Left forelimb (tissue), 1 donor: ENCODE measurements around the gene GPALPP1.
"Not testable (repeated sequence)": the region's sequence is repeated elsewhere in the genome, so short reads cannot be mapped to it uniquely, and the experiment has no call there.

Experiments used
- DNase-seq: peaks from one replicate; pipeline ENCODE4 v3.0.0-alpha.2; 2018; ENCODE audit warnings: low spot score

GPALPP1 gene

DNA sequence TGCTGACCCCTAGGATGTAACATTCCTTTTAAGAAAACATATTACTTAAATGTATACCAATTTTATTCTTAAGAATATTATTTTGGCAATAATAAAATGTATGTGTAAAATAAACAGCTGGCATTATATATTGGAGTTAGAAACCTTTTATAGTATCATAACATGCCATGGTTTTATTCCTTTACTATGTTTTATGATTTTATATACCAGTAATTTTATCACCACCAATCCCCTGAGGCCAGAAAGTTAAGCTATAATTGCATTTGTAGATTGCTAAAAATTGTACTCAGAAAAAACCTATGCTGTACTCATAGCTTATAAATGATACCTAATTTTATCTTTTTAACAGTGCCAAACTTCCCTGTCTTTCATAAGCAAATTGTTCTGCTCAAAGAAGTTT is 17.9 kb downstream of the GPALPP1 start:
- no peak for DNase-seq

DNA sequence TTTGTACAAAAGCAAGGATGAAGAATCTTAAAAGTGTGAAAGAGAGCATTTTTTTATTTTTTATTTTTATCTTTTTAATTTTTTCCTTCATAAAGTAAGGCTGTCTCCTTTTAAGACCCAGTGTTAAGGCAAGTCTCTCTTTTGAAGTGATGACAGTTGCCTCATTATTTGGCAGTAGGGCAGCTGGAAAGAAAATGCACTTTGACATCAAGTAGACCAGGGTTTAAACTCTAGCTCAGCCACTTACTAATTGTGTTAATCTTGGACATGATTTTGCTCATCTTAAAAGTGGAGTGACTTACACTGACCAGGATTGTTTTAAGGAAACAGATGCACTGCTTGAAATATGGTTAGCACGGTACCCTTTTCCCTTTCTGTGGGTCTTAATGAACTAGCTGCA is 18.5 kb downstream of the GPALPP1 start:
- no peak for DNase-seq

DNA sequence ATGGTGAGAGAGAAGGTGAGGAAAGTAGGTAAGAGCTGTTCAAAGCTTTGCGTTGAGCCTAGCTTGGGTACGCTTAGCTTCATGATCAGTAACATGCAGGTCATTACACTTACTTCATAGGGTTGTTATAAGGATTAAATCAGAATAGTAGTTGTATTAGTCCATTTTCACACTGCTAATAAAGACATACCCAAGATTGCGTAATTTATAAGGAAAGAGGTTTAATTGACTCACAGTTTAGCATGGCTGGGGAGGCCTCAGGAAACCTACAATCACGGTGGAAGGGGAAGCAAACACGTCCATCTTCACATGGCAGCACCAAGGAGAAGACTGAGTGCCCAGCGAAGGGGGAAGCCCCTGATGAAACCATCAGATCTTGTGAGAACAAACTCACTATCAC is 21.9 kb downstream of the GPALPP1 start:
- DNase-seq: no peak

DNA sequence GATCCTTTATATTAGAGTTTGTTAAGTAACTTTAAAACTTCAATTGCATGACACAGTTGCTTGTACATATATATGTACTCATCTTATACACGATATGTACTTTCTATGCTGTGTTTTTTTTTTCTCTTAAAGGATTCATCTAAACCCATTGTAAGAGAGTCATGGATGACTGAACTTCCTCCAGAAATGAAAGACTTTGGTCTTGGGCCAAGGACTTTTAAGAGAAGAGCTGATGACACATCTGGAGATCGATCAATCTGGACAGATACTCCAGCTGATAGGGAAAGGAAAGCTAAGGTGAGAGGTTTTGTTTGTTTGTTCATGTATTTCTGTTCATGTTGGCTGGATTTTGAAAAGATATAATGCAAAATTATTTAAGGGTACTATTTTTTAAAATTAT is 26.0 kb downstream of the GPALPP1 start:
- no peak for DNase-seq

DNA sequence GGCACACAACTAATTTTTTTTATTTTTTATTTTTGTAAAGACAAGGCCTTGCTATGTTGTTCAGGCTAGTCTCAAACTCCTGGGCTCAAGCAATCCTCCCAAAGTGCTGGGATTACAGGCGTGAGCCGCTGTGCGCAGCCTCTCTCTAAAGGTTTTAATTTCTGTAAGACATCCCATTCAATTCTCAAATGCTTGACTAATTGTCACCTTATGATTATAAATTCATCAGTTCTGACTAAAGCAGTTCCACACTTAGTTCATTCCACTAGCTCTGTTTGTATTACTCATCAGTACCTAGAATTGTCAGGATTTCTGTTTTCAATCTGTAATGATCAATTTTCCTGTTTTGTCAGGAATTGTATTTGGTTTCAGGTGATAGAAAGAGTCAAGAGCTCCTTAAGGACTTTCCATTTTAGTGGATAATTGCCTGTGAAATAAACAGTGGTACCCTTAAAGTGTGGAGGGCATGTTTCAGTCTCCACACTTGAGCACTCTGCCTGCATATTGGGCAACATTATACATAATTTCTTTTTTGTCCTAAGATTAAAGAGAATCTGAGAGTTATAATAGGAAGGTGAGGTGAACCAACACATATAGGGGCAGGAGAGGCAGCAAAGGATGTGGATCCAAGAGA is 27.6 kb downstream of the GPALPP1 start:
- DNase-seq: no peak

DNA sequence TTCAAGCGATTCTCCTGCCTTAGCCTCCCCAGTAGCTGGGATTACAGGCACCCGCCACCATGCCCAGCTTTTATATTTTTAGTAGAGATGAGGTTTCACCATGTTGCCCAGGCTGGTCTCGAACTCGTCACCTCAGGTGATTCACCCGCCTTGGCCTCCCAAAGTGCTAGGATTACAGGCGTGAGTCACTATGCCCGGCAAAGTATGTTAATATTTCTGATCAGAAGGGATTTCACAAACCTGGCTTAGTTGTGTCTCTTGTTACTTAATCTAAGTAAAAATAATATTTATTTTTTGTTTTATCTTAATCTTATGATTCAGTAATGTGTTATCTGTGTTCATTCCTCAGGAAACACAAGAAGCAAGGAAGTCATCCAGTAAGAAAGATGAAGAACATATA is 30.6 kb downstream of the GPALPP1 start:
- DNase-seq: not testable (repeated sequence)

DNA sequence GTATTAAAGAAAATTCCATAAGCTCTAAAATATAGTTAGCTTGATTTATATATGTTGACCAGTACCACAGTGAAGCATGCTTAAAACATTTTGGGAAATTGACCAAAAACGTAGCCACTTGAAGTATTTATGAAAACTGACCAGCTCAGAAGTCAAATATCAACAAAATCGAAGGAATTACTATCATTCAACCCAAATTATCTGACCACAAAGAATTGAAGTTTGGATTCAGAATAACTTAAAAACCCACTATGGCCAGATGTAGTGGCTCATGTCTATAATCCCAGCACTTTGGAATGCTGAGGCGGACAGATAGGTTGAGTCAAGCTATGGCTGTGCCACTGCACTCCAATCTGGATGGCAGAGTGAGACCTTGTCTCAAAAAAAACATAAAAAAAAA is 31.9 kb downstream of the GPALPP1 start:
- DNase-seq: no peak

DNA sequence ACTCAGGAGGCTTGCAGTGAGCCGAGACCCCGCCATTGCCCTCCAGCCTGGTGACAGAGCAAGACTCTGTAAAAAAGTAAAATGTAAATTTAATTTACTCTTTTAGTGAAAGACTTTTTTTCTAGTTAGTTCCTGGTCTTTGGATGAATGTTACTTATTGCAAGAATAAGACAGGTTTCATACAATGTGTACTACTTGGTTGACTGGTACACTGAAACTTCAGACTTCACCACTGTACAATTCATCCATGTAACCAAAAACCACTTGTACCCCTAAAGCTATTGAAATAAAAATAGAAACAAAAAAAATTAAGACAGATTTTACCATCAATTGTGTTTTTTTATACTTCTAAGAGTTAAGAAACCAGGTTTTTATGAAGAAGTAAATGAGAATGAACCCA is 35.5 kb downstream of the GPALPP1 start:
- DNase-seq: no peak

DNA sequence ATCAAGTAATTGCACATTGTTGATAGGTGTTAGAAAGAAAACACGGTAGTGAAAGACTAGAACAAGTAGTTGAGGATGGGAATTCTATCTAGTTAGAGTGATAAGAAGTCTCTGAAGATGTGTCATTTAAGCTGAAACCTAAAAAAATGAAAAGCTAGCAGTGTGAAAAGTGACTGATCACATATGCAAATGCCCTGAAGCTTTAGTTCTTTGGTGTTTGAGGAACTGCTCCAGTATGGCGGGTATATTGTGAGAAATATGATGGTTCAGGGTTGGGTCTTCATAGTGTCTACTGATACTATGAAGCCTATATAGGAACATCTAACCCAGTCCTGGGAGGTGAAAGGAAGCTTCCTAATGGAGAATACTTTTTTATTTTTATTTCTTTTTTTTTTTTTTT is 45.0 kb downstream of the GPALPP1 start:
- DNase-seq: no peak

DNA sequence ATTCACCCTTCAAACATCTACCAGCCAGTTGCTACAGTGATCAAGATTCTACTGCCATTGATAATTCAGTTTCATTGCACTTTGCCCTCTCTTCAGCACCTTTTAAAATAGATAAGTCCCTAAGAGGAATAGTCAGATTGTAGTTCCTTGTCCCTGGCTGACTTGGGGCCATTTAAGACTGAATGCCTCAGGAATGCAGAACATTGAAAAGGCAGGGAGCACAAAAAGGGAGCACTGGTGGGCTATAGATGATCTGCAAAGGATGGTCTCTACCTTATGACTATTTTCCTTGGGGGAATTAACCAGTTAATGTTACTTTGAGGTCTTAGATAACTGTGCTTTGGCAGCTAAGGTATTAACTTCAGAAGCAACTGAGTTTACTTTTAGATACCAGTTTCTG is 46.9 kb downstream of the GPALPP1 start:
- no peak for DNase-seq

DNA sequence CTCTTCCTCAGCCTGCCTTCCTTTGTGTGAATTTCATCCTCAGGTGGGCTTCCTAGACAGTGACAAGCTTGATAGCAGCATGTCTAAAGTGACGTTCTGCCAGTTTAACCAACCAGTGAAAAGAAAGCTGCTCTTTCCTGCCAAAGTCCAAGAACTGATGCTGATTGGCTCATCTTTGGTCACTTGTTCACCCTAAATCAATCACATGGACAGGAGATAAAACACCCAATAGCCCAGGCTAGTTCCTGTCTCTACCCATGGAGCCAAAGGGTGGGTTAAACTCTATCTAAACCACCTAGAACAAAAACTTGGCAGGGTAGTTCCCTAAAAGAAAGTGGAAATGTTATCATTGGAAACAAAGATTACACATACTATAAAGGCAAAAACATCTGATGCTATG is 50.8 kb downstream of the GPALPP1 start:
- DNase-seq: no peak

DNA sequence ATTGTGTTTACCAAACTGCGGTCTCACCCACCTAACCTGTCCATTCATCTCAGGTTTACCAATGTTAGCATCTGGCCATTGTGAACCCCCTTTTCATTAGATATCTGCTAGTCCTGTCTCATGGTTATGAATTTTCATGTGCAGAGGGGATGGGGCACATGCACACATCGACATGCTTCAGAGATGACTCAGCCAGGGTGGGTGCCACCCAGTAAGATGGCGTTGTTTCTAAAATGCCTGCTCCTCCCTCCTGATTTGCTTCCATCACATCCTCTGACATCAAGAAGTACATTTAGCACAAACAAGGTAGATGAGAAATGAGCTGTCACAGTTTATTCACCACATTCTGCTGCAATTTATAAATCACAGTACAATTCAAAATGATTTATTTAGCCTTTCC is 51.3 kb downstream of the GPALPP1 start:
- no peak for DNase-seq

DNA sequence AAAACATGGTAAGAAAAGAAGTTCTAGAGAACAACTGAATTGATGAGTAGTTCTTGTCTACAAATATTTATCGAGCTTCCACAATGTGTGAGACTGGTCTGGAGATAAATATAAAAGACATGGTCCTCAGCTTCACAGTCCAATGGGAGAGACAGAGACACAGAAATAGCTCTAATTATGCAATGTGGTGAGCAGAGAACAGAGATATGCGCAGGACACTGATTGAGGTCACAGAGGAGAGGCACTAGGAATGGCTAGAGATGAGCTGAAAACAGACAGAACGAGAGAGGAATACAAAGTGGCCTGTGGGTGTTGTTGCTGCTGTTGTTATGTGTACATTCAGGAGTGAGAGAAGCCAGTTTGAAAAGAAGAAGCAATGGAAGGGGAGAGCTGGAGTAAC is 53.2 kb downstream of the GPALPP1 start:
- DNase-seq: no peak

DNA sequence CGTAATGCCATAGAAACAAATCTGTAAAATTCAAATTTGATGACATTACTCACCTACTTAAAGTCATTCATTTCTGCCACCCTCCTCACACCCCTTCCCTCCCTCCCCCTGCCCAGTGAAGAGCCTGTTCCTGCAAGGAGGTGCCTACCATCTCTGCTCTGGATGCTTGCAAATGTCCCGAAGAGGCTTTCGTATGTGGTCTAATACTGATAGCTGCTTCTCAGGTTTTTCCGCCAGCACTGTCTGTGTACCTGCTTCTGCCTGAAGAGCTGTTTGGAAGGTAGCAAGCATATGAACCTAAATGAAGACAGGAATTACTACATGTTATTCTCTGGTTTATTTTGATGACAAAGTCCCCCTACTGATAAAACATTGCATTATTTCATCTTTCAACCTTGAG is 57.1 kb downstream of the GPALPP1 start:
- DNase-seq: no peak

DNA sequence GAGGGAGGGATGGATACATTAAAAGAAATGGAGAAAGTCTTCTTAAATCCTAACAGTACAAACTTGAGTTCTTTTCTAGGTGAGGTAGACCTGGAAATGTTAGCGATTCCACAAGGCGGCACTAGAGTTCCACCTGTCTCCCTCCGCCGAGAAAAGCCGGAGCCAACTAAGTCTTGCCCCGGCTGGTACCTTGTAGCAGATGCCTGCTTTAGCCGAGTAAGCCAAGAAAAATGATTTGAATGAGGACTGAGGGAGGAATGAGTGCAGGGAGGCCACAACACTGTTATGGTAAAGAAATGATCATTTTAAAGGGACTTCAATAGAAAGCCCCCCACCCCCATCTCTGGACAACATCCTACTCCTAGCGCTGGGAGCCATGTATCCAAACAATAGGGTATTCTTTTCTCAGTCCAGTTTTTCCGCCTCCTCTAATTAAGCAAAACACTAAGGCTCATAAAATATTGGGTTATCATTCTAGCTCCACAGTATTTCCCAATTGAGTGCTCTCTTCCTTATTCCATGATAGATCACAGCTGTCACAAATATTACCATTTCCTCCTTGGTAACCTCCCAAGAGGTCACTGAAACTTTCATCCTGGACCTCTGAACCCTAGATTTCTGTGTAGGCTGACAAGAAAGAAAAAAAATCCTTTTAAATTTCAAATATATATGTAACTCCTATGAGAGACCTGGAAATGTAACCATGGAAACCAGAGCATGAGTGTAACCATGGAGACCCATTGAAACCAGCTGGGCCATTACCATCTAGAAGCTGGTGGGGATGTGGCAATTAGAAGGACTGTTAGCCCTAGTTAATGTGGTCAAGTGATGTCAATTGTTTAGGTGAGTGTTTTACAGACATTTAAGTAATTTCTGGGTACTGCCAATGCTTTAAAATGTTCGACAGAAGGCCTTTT is 58.3 kb downstream of the GPALPP1 start:
- DNase-seq: peak; percentile 82

DNA sequence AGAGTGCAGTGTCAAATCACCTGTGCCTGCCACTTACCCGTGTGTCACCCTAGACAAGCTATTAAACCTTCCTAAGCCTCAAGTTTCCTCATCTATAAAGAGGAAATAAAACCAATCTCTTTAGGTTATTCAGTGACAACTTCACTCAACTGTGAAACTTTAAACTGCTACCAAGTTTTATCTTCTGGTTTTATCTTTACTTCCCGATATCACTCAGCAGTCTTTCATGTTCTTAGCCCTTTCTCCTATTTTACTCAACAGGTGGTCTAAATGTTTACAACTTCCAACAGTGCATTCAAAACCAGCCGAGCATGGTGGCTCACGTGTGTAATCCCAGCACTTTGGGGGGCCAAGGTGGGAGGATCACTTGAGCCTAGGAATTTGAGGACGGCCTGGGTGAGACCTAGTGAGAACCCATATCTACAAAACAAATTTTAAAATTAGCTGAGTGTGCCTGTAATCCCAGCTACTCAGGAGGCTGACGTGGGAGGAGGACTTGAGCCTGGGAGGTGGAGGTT is 59.6 kb downstream of the GPALPP1 start:
- DNase-seq: no peak

DNA sequence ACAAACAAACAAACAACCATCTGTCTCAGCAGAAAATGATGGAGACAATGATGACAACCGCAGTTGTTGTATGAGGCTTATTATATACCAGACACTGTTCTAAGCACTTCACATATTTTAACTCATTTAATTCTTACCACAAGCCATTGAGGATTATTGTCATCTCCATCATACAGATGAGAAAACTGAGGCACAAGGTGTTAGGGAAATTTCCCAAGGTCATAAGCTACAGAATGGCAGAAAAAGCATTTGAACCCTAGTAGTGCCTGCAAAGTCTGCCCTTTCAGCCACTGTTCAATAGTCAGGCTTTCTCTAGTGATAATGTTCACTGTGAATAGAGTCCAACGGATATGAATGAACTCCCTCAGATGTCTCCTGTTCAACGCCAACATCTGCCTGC is 60.1 kb downstream of the GPALPP1 start:
- no peak for DNase-seq

DNA sequence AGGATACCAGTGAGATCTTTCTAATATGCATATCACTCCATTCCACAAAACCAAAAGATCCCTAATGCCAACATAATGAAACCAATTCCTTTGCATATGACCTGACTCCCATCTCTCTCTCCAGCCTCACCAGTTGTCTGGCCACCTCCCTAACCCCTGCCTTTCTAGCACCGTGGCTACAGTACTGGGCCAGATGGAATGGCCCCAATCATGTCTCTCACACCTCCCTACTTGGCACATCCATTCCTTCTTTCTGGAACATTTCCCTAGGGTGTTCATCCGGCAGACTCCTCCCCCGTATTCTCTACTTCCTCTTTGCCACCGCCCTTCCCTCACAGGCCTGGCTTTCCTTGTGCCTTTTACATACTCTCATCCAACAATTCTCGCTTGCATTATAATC is 62.0 kb downstream of the GPALPP1 start:
- DNase-seq: no peak

DNA sequence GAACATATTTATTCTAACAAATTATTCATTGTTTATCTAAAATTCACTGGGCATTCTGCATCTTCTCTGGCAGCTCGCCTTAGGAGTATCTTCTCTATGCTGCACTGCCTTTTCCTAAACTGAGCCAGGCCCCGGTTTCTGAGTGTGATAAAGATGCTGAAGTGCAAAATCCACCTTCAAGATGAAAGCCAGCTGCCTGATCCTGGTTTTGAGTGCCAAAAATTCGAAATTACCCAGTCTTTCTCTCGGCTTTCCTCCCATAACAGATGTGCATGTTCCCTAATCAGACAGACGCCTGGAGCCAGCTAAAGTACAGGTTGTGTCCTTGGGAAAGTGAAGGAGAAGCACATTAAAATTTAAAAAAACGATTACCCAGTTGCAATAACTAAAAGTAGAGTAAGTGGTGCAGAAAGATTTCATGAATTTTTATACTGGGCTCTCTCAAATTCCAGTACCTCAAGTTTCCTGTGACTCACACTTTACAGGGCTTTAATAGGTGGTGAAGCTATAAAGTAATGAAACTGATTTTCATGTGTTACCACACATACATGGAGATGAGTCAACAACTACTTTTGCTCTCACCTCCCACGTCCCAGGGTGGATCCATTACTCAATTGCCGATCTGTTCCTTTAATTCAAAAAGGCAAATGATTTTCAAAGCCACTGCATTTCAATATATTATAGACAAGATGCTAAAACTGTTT is 66.0 kb downstream of the GPALPP1 start:
- DNase-seq: no peak

DNA sequence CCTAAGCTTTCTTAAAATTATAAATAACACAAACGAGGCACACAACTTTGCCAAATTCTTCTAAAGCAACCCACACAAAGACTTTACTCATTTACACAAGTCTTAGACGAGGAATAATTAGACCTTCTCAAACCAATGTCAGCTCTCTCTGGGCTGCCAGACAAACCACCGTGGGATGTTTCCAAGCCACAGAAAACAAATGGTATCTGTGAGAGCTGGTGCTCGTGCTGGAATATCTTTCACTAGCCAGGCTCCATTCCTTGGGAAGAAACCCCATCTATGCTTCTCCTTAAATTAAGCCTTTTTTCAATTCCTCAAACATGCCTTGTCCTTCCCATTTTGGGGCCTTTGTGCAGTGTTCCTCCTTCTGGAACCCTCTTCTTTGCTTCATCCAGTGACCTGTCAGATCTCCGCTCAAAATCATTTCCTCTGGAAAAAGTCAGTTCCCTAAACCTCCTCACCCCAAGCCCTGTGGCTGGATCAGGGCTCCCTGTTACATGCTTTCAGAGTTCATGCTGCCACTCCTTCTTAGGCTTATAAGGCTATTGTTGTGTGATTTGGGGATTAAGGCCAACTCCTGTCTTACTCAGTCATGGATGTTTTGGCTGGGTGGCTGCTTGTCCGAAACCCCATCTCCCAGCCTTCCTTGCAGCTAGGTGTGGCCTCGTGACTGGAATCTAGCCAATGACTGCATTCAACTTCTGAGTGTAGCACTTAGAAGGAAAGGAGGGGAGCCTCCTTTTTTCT is 66.7 kb downstream of the GPALPP1 start:
- no peak for DNase-seq

DNA sequence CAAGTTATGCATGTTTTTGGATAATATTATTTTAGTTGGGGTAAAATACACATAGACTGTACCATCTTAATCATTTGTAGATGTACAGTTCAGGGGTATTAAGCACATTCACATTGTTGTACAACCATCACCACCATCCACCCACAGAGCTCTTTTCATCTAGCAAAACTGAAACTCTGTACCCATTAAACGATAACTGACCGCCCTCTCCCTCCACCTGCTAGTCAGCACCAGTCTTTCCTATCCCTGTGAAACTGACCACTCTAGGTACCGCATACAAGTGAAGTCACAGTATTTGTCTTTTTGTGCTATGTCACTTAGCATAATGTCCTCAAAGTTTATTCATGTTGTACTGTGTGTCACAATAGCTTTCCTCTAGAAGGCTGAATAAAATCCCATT is 70.7 kb downstream of the GPALPP1 start:
- DNase-seq: no peak

DNA sequence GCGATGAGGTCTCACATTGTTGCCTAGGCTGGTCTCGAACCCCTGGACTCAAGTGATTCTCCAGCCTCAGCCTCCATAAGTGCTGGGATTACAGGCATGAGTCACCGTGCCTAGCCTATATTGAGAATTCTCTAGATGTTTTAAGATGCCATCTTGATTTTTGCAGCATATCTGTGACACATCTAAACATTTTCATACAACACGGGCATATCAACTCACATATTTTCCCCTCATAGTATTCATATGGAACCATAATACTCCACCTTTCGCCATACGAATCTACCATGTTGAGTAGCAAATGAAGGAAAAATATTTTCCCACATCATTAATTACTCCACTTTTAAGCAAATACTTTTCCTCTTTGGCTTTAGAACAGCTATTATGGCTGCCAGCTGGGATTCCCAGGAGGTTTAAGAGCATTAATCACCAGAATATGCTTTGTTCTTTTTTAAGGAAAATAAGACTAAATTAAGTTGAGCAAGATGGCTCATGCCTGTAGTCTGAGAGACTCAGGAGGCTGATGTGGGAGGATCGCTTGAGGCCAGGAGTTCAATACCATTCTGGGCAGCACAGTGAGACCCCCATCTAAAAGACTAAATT is 74.0 kb downstream of the GPALPP1 start:
- no peak for DNase-seq
